Measurements from ENCODE around the gene DHX35.

DHX35 gene

GRCh38 chr20:38962044-38962927 is at the start of gene DHX35:
Gene DHX35 (plus strand): TSS chr20:38962344. CDS start chr20:38962368, 24 bp downstream.
- DNase-seq (ENCODE audit: low spot score), result peak; percentile 97

GRCh38 chr20:38915355-38915754 is 46.8 kb upstream of the DHX35 start:
- no peak for DNase-seq (ENCODE audit: low spot score)

- no peak for DNase-seq (ENCODE audit: low spot score)
These were observed 44.5 kb upstream of the DHX35 start for GRCh38 chr20:38917657-38918056.

- DNase-seq (ENCODE audit: low spot score), result no peak
These were observed 44.0 kb upstream of the DHX35 start for GRCh38 chr20:38918172-38918571.

GRCh38 chr20:38919683-38920082 is 42.5 kb upstream of the DHX35 start:
- DNase-seq (ENCODE audit: low spot score), result no peak

GRCh38 chr20:38920411-38920810 is 41.7 kb upstream of the DHX35 start:
- no peak for DNase-seq (ENCODE audit: low spot score)

GRCh38 chr20:38920851-38921250 is 41.3 kb upstream of the DHX35 start:
- DNase-seq (ENCODE audit: low spot score), result no peak

- DNase-seq (ENCODE audit: low spot score), result no peak
These were observed 37.4 kb upstream of the DHX35 start for GRCh38 chr20:38924718-38925117.

GRCh38 chr20:38926142-38926933 is 35.8 kb upstream of the DHX35 start, which contains the start of gene FAM83D:
Gene FAM83D (plus strand): TSS chr20:38926417. CDS start chr20:38926443, 26 bp downstream.
- peak; percentile 96 for DNase-seq (ENCODE audit: low spot score)

- DNase-seq (ENCODE audit: low spot score), result no peak
These were observed 35.1 kb upstream of the DHX35 start for GRCh38 chr20:38926934-38927616.

GRCh38 chr20:38927902-38928578 is 34.1 kb upstream of the DHX35 start:
- DNase-seq (ENCODE audit: low spot score), result no peak

- DNase-seq (ENCODE audit: low spot score), result no peak
These were observed 31.9 kb upstream of the DHX35 start for GRCh38 chr20:38930242-38930569.

- DNase-seq (ENCODE audit: low spot score), result no peak
These were observed 30.2 kb upstream of the DHX35 start for GRCh38 chr20:38931984-38932383.

- DNase-seq (ENCODE audit: low spot score), result no peak
These were observed 29.6 kb upstream of the DHX35 start for GRCh38 chr20:38932457-38933120.

- no peak for DNase-seq (ENCODE audit: low spot score)
These were observed 27.6 kb upstream of the DHX35 start for GRCh38 chr20:38934530-38934929.

GRCh38 chr20:38935285-38935684 is 26.9 kb upstream of the DHX35 start:
- no peak for DNase-seq (ENCODE audit: low spot score)

GRCh38 chr20:38935967-38936407 is 26.2 kb upstream of the DHX35 start:
- no peak for DNase-seq (ENCODE audit: low spot score)

GRCh38 chr20:38937000-38937399 is 25.1 kb upstream of the DHX35 start:
- DNase-seq (ENCODE audit: low spot score), result no peak

GRCh38 chr20:38937978-38938473 is 24.1 kb upstream of the DHX35 start:
- DNase-seq (ENCODE audit: low spot score), result no peak

- no peak for DNase-seq (ENCODE audit: low spot score)
These were observed 22.5 kb upstream of the DHX35 start for GRCh38 chr20:38939686-38940085.

- DNase-seq (ENCODE audit: low spot score), result no peak
These were observed 21.5 kb upstream of the DHX35 start for GRCh38 chr20:38940644-38941043.

Measured in CD4-positive, alpha-beta T cell treated with Interleukin-15 for 4 hours (primary cell).